ENCODE data around the gene MTARC2. TPM values are rescaled to one million over a fixed set of nuclear protein-coding genes. Genes with fewer than 3 reads are reported as not detected.

The MTARC2 gene
- total RNA-seq, 6 experiments from 2014 or later: 41.8 to 140 (median 86.6) TPM

- WGBS (ENCODE audit: insufficient coverage, low coverage, low lambda C conversion rate, missing lambda C conversion rate): 100% methylated on average over 1 of the region's 2 CpGs
Measured at GRCh38 chr1:220798338-220798737, 50.2 kb downstream of the MTARC2 start.

GRCh38 chr1:220800262-220800661, 52.1 kb downstream of the MTARC2 start:
- Histone ChIP-seq H3K27ac (no peak overlapping the region), H3K4me3 (no peak overlapping the region), H3K9me3 (no peaks in the 10 kb centered on the region), H3K27me3 (no peaks in the 10 kb centered on the region), H3K4me1 (peaks cover 0 to 12% (median 0%) of the 10 kb centered on the region in 4 donors), H3K36me3 (peaks cover 0 to 25% (median 3%) of the 10 kb centered on the region in 4 donors)
- DNase-seq (no peak), ATAC-seq (no peak)
- intact Hi-C loops (cut with DNase I): no loop called here
- TF ChIP-seq POLR2A (IDR thresholded peaks at IDR 0.05): no peak
- TF ChIP-seq CTCF (IDR thresholded peaks at IDR 0.05): no peak
- WGBS (ENCODE audit: insufficient coverage, low coverage, low lambda C conversion rate, missing lambda C conversion rate): 86% methylated on average over 3 of the region's 6 CpGs

More at GRCh38 chr1:220798338-220798737, 50.2 kb downstream of the MTARC2 start:
- ATAC-seq (no peak), DNase-seq (no peak)
- intact Hi-C loops (cut with DNase I): no loop called here
- H3K27ac ChIP-seq: no peak overlapping the region
- no peak overlapping the region for H3K4me3 ChIP-seq
- H3K27me3 ChIP-seq: no peaks in the 10 kb centered on the region
- TF ChIP-seq CTCF (IDR thresholded peaks at IDR 0.05) (no peak), POLR2A (IDR thresholded peaks at IDR 0.05) (no peak)
- peaks cover 0 to 25% (median 3%) of the 10 kb centered on the region in 4 donors for H3K36me3 ChIP-seq
- peaks cover 0 to 16% (median 0%) of the 10 kb centered on the region in 4 donors for H3K4me1 ChIP-seq
- no peaks in the 10 kb centered on the region for H3K9me3 ChIP-seq

- peaks cover 0 to 13% (median 0%) of the 10 kb centered on the region in 4 donors for H3K36me3 ChIP-seq
- peak overlapping the region in 1 of 3 donors; percentile 49 for H3K27ac ChIP-seq
- H3K4me3 ChIP-seq: no peak overlapping the region
- intact Hi-C loops (cut with DNase I): no loop called here
- no peaks in the 10 kb centered on the region for H3K4me1 ChIP-seq
- ATAC-seq (peak; percentile 68 to 81 (median 73)), DNase-seq (no peak)
- H3K9me3 ChIP-seq: no peaks in the 10 kb centered on the region
- TF ChIP-seq CTCF (IDR thresholded peaks at IDR 0.05) (peak; percentile 74 to 90 (median 86)), POLR2A (IDR thresholded peaks at IDR 0.05) (no peak)
- no peaks in the 10 kb centered on the region for H3K27me3 ChIP-seq
- 42% methylated on average over 8 of the region's 10 CpGs for WGBS (ENCODE audit: insufficient coverage, low coverage, low lambda C conversion rate, missing lambda C conversion rate)
Measured at GRCh38 chr1:220803401-220804201, 55.5 kb downstream of the MTARC2 start.

GRCh38 chr1:220804202-220804586, 56.1 kb downstream of the MTARC2 start:
- no peaks in the 10 kb centered on the region for H3K9me3 ChIP-seq
- H3K4me1 ChIP-seq: peaks cover 0 to 3% (median 1%) of the 10 kb centered on the region in 4 donors
- ATAC-seq (no peak), DNase-seq (no peak)
- peaks cover 0 to 7% (median 0%) of the 10 kb centered on the region in 4 donors for H3K36me3 ChIP-seq
- H3K4me3 ChIP-seq: no peak overlapping the region
- H3K27ac ChIP-seq: no peak overlapping the region
- intact Hi-C loops (cut with DNase I): no loop called here
- WGBS (ENCODE audit: insufficient coverage, low coverage, low lambda C conversion rate, missing lambda C conversion rate): 54% methylated on average over 4 of the region's 5 CpGs
- H3K27me3 ChIP-seq: no peaks in the 10 kb centered on the region
- no peak for TF ChIP-seq POLR2A (IDR thresholded peaks at IDR 0.05)
- TF ChIP-seq CTCF (IDR thresholded peaks at IDR 0.05): no peak

All from right lobe of liver (tissue), 6 donors.